HG03565 (cell line): ENCODE data around the gene CCL4L2.
"Not testable (repeated sequence)": the region's sequence is repeated elsewhere in the genome, so short reads cannot be mapped to it uniquely, and the experiment has no call there.

Source experiments
- ATAC-seq: cut with Tn5 transposase; IDR thresholded peaks from one replicate; pipeline ENCODE4 v1.9.1; 2021; ENCODE audit warnings: mild to moderate bottlenecking, moderate library complexity; ENCODE audit not compliant: unreplicated experiment

CCL4L2 gene

DNA sequence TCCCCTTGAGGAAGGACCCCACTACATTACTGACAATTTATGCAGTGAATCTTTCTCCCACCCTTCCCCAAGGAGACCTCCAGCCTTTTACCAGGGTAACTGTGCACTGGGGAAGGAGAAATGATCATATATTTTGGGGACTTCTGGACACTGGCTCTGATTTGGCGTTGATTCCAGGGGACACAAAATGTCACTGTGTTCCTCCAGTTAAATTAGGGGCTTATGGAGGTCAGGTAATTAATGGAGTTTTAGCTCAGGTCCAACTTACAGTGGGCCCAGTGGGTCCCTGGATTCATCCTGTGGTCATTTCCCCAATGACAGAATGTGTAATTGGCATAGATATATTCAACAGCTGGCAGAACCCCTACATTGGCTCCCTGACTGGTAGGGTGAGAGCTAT lies 8.7 kb downstream of the CCL4L2 start:
- ATAC-seq: not testable (repeated sequence)

DNA sequence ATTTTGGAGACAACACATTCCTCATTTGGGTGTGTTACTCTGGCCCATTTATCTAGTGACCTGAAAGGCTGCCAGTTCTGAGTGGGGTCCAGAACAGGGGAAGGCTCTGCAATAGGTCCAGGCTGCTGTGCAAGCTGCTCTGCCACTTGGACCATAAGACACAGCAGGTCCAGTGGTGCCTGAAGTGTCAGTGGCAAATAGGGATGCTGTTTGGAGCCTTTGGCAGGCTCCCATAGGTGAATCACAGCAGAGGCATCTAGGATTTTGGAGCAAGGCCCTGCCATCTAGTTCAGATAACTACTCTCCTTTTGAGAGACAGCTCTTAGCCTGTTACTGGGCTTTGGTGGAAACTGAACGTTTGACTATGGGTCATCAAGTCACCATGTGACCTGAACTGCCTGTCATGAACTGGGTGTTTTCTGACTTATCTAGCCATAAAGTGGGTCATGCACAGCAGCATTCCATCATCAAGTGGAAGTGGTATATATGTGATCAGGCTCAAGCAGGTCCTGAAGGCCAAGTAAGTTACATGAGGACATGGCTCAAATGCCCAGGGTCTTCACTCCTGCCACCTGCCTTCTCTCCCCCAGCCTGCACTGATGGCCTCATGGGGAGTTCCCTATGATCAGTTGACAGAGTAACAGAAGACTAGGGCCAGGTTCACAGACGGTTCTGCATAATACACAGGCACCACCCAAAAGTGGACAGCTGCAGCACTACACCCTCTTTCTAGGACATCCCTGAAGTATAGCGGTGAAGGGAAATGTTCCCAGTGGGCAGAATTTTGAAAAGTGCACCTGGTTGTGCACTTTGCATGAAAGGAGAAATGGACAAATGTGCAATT lies 10.1 kb downstream of the CCL4L2 start:
- not testable (repeated sequence) for ATAC-seq

GRCh38 chr17:36221581-36222100 lies 10.8 kb downstream of the CCL4L2 start:
- not testable (repeated sequence) for ATAC-seq

DNA sequence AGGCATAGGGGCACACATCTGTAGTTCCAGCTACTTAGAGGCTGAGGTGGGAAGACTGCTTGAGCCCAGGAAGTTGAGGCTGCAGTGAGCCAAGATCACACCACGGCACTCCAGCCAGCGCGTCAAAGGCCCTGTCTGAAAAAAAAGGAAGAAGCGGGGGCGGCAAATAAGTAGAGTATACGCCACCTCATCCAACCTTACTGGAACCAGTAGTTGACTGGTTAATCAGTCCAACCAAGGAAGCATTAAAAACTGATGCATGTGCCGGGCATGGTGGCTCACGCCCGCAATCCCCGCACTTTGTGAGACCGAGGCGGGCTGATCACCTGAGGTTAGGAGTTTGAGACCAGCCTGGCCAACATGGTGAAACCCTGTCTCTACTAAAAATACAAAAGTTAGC lies 12.1 kb downstream of the CCL4L2 start:
- ATAC-seq: not testable (repeated sequence)

- not testable (repeated sequence) for ATAC-seq
These were observed 18.8 kb downstream of the CCL4L2 start for GRCh38 chr17:36229644-36230043.

GRCh38 chr17:36242046-36242445 lies 31.2 kb downstream of the CCL4L2 start:
- not testable (repeated sequence) for ATAC-seq
